K562 (cell line): ENCODE data around the gene DNMT3A. TPM values are rescaled to one million over a fixed set of nuclear protein-coding genes. Genes with fewer than 3 reads are reported as not detected.

Experiments
- ATAC-seq: fragments of 200-7000 bp; cut with Tn5 transposase; 3 replicates; pipeline ENCODE4 v1.9.1; 2020; ENCODE audit warnings: moderate library complexity
- BruUV-seq: library from RNA; stranded (reverse); fragments of 400-500 nt; replicated peaks from 2 replicates; lab custom pipeline; 2021; lab: Mats Ljungman, UMichigan
- CTCF ChIA-PET: fragments of 300-600 bp; formaldehyde crosslinking; extraction: SDS; loops from one replicate; lab custom pipeline; 2021; ENCODE audit warnings: low intra/inter-chr PET ratio; lab: Yijun Ruan, JAX
- POLR2A ChIA-PET: fragments of 300-600, 350-650 bp; sonication (Branson Sonifier 250); formaldehyde crosslinking; extraction: SDS; loops from one replicate; lab custom pipeline; 2021; ENCODE audit warnings: antibody characterized with exemption, inconsistent platforms; lab: Yijun Ruan, JAX
- DNase-seq, 4 experiments: peaks; one replicate each; pipeline versions ENCODE4 v3.0.0 to v3.0.0-alpha.2; 2011 to 2018; ENCODE audit warnings: low spot score in 3 of 4, mixed read lengths in 3 of 4; ENCODE audit errors: extremely low read depth in 1 of 4
- FAIRE-seq: peaks from 2 replicates; lab custom pipeline; 2011; peaks lifted over from hg19 to GRCh38; lab: Jason Lieb, UNC
- H2AFZ ChIP-seq: 2 replicates; pipeline ENCODE4 v1.6.0; 2011; ENCODE audit warnings: low read depth, low read length, control low read depth, inconsistent platforms
- H3K27ac ChIP-seq: fragments of 200-600 bp; 3 replicates; pipeline ENCODE4 v1.8.0; 2011; ENCODE audit warnings: low read depth, mild to moderate bottlenecking, control low read depth, inconsistent platforms, low read length, moderate library complexity, mixed read lengths; ENCODE audit errors: extremely low read depth
- H3K27me3 ChIP-seq, 2 experiments: fragments of 300-600 bp in 1 of 2; 2 replicates in 1 of 2; 3 replicates in 1 of 2; pipeline versions ENCODE4 v1.6.0 to v1.8.0; 2011; ENCODE audit warnings: inconsistent platforms in 2 of 2, low read length in 2 of 2, mild to moderate bottlenecking in 1 of 2, mixed read lengths in 1 of 2, moderate library complexity in 1 of 2; ENCODE audit not compliant: control insufficient read depth in 2 of 2, insufficient read depth in 2 of 2
- H3K36me3 ChIP-seq: fragments of 300-600 bp; 3 replicates; pipeline ENCODE4 v1.8.0; 2011; ENCODE audit warnings: mild to moderate bottlenecking, low read length, inconsistent platforms; ENCODE audit not compliant: control insufficient read depth, insufficient read depth
- H3K4me1 ChIP-seq, 2 experiments: fragments of 200-600 bp in 1 of 2; replicated peaks in 1 of 2; 2 replicates in 1 of 2; 3 replicates in 1 of 2; pipeline versions ENCODE4 v1.5.1 to v1.8.0; 2011; ENCODE audit warnings: inconsistent platforms in 2 of 2, low read length in 2 of 2, mild to moderate bottlenecking in 1 of 2, mixed read lengths in 1 of 2, moderate library complexity in 1 of 2; ENCODE audit not compliant: control insufficient read depth in 2 of 2, insufficient read depth in 2 of 2
- H3K4me2 ChIP-seq: 2 replicates; pipeline ENCODE4 v1.6.1; 2011; ENCODE audit warnings: low read length, control low read depth, inconsistent platforms, mixed read lengths; ENCODE audit not compliant: insufficient read depth
- H3K4me3 ChIP-seq: fragments of 200-600 bp; sonication (generic), shearing (Covaris generic); 2 replicates; pipeline ENCODE4 v1.5.1; 2016; ENCODE audit warnings: control low read depth, inconsistent platforms
- H3K79me2 ChIP-seq: fragments of 200-600 bp; 3 replicates; pipeline ENCODE4 v1.8.0; 2011; ENCODE audit warnings: low read length, inconsistent platforms; ENCODE audit not compliant: control insufficient read depth, insufficient read depth
- H3K9ac ChIP-seq, 2 experiments: 2 replicates each; pipeline versions ENCODE4 v1.6.0 to v1.6.1; 2011; ENCODE audit warnings: low read depth in 2 of 2, low read length in 2 of 2, control low read depth in 1 of 2, inconsistent platforms in 1 of 2, mild to moderate bottlenecking in 1 of 2, mixed read lengths in 1 of 2; ENCODE audit not compliant: insufficient read depth in 1 of 2
- H3K9me1 ChIP-seq: one replicate; pipeline ENCODE4 v1.6.0; 2011; ENCODE audit warnings: inconsistent platforms, mild to moderate bottlenecking, low read length, moderate library complexity; ENCODE audit not compliant: control insufficient read depth, insufficient read depth
- H3K9me3 ChIP-seq: replicated peaks from 2 replicates; pipeline ENCODE4 v1.5.1; 2011; ENCODE audit warnings: low read depth, low read length, inconsistent platforms; ENCODE audit not compliant: control insufficient read depth, insufficient read depth
- H4K20me1 ChIP-seq: replicated peaks from 2 replicates; pipeline ENCODE4 v1.6.1; 2011; ENCODE audit warnings: low read length, inconsistent platforms, mixed read lengths; ENCODE audit not compliant: control insufficient read depth, insufficient read depth
- FIP1L1 ChIP-seq: fragments of 200-400 bp; formaldehyde crosslinking; IDR thresholded peaks from 2 replicates; pipeline ENCODE4 v1.6.1; 2018; ENCODE audit warnings: mild to moderate bottlenecking, low read depth, low read length; ENCODE audit not compliant: poor library complexity, severe bottlenecking
- NR0B1 ChIP-seq: fragments of 450-650 bp; IDR thresholded peaks from one replicate; pipeline ENCODE4 v1.6.1; 2018; ENCODE audit warnings: mild to moderate bottlenecking, moderate library complexity; ENCODE audit not compliant: partially characterized antibody
- RBM25 ChIP-seq: fragments of 200-400 bp; formaldehyde crosslinking; IDR thresholded peaks from 2 replicates; pipeline ENCODE4 v1.6.1; 2018; ENCODE audit warnings: low read length, low read depth, moderate library complexity; ENCODE audit not compliant: severe bottlenecking
- WGBS: fragments of 100-300 bp; shearing (Covaris generic); methylation state at CpG from one replicate; pipeline ENCODE4 v1.1.6; 2016; ENCODE audit warnings: low coverage, mixed read lengths; ENCODE audit not compliant: insufficient coverage; ENCODE audit errors: missing lambda C conversion rate; 5-methylcytosine and 5-hydroxymethylcytosine counted together
- in situ Hi-C: fragments of 300-500 bp; cut with MboI; formaldehyde crosslinking; loops from 4 replicates; pipeline ENCODE4 v1.15.0; 2018; ENCODE audit warnings: inconsistent platforms, mixed read lengths
- intact Hi-C: fragments of 100-400 bp; cut with micrococcal nuclease; formaldehyde crosslinking; loops from 2 replicates; pipeline ENCODE4 v1.14.2; 2022
- polyA plus RNA-seq, 8 experiments: library from polyadenylated mRNA; depleted of rRNA in 4 of 8; stranded (reverse) in 5 of 8; unstranded in 3 of 8; fragments of >200 nt; fragmentation: Nextera tagmentation in 2 of 8; fragmentation: Illumina TruSeq in 1 of 8; extraction: Ambion mirVana in 2 of 8; extraction: Trizol in 1 of 8; gene quantifications; 2 replicates each; pipeline versions ENCODE4 v1.2.1 to v1.2.3, GENCODE V29; 2011 to 2014; ENCODE audit warnings: inconsistent platforms in 1 of 8, missing spikeins in 1 of 8
- total RNA-seq, 7 experiments: library from RNA; depleted of rRNA in 6 of 7; stranded (reverse); fragments of >200 nt in 6 of 7; fragmentation: Illumina TruSeq in 2 of 7; extraction: Trizol in 2 of 7; gene quantifications; 2 replicates each; pipeline versions ENCODE4 v1.2.1 to v1.2.3, GENCODE V29; 2011 to 2021; ENCODE audit warnings: low replicate concordance in 1 of 7
- TF ChIP-seq, protein P1 (sequence below): fragments of 450-650 bp; formaldehyde crosslinking; IDR thresholded peaks from 2 replicates; pipeline ENCODE4 v1.4.0; 2022; ENCODE audit warnings: mild to moderate bottlenecking, moderate library complexity
- TF ChIP-seq, protein P2 (sequence below): sonication (generic); formaldehyde crosslinking; IDR thresholded peaks from 2 replicates; pipeline ENCODE4 v1.8.0; 2022; ENCODE audit warnings: mild to moderate bottlenecking, missing genetic modification reagents

The DNMT3A gene
- total and polyA plus RNA-seq, 9 of the 15 experiments (the other 6 are each of a cell fraction or from before 2014, with no cell fraction given) = 3.0 to 16.0 (median 6.1) TPM

DNA sequence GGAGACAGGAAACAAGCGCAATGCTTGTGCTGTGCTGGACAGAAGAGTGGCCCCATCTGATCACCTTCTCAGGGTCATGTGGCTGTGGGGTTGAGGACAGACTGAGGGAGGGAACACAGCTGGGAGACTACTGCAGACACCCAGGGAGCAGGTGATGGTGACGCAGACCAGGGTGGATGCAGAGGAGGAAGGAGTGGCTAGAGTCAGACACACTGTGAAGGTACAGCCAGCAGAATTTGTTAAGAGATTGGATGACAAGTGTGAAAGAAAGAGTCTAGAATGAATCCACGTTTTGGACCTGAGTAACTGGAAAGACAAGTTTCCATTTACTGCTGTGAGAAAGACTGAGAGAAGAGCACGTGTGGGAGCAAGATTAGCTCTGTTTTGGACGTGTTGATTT lies 157.5 kb downstream of the DNMT3A start:
- no peaks in the 10 kb centered on the region for H3K79me2 ChIP-seq
- no peak overlapping the region for H3K4me3 ChIP-seq
- no TSS peak for BruUV-seq
- H4K20me1 ChIP-seq = no peaks in the 10 kb centered on the region
- H3K9me1 ChIP-seq = no peaks in the 10 kb centered on the region
- POLR2A ChIA-PET = interaction anchor here (0.6 kb wide), 1 partner anchor 68 kb away, joined by 3 read pairs; no protein-coding TSS in a partner anchor
- in situ Hi-C loops = no loop called here
- H3K27ac ChIP-seq = no peak overlapping the region
- H3K36me3 ChIP-seq = no peaks in the 10 kb centered on the region
- H2AFZ ChIP-seq = no peak overlapping the region
- 4% methylated on average over 5 of the region's 5 CpGs for WGBS
- H3K9me3 ChIP-seq = no peaks in the 10 kb centered on the region
- H3K4me1 ChIP-seq = no peaks in the 10 kb centered on the region; a peak in 1 of 5 replicates
- no peak overlapping the region for H3K9ac ChIP-seq
- no peak overlapping the region for H3K4me2 ChIP-seq
- TF ChIP-seq NR0B1 (no peak), RBM25 (no peak), FIP1L1 (no peak)
- TF ChIP-seq, protein P1, sequence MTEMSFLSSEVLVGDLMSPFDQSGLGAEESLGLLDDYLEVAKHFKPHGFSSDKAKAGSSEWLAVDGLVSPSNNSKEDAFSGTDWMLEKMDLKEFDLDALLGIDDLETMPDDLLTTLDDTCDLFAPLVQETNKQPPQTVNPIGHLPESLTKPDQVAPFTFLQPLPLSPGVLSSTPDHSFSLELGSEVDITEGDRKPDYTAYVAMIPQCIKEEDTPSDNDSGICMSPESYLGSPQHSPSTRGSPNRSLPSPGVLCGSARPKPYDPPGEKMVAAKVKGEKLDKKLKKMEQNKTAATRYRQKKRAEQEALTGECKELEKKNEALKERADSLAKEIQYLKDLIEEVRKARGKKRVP (CRISPR knock-in tag) = no peak
- TF ChIP-seq, protein P2, sequence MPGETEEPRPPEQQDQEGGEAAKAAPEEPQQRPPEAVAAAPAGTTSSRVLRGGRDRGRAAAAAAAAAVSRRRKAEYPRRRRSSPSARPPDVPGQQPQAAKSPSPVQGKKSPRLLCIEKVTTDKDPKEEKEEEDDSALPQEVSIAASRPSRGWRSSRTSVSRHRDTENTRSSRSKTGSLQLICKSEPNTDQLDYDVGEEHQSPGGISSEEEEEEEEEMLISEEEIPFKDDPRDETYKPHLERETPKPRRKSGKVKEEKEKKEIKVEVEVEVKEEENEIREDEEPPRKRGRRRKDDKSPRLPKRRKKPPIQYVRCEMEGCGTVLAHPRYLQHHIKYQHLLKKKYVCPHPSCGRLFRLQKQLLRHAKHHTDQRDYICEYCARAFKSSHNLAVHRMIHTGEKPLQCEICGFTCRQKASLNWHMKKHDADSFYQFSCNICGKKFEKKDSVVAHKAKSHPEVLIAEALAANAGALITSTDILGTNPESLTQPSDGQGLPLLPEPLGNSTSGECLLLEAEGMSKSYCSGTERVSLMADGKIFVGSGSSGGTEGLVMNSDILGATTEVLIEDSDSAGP (CRISPR knock-in tag) = no peak
- FAIRE-seq (no peak), DNase-seq (no peak), ATAC-seq (no peak)
- H3K27me3 ChIP-seq = peaks cover 9 to 59% of the 10 kb centered on the region in 2 experiments
- CTCF ChIA-PET = no interaction called here
- intact Hi-C loops = no loop called here
